DOHH2 (cell line): ENCODE data around the gene ASAP2.

Source experiments
- CTCF ChIP-seq: fragments of 200-600 bp; sonication (generic); IDR thresholded peaks from one replicate; pipeline ENCODE4 v1.5.1; 2014; ENCODE audit warnings: antibody characterized with exemption, mild to moderate bottlenecking, low read depth, low read length; ENCODE audit not compliant: poor library complexity, severe bottlenecking
- EZH2phosphoT487 ChIP-seq: fragments of 200-600 bp; sonication (generic); IDR thresholded peaks from 2 replicates; pipeline ENCODE4 v1.6.1; 2017; ENCODE audit warnings: borderline replicate concordance, mild to moderate bottlenecking, antibody characterized with exemption, low read length, moderate library complexity, mixed read lengths

- no peak for TF ChIP-seq CTCF
- no peak for TF ChIP-seq EZH2phosphoT487
Measured at GRCh38 chr2:9336576-9337314, 130.1 kb downstream of the ASAP2 start.
